T-helper 1 cell treated with Interleukin-12 subunit alpha and Interleukin-12 subunit beta and Interleukin-4 antibody, amounts not matched to agents 30 ng/mL and 1 ng/mL, for 36 hours (primary cell): ENCODE data around the gene APOBEC3H. TPM values are rescaled to one million over a fixed set of nuclear protein-coding genes. Genes with fewer than 3 reads are reported as not detected.
"Not testable (repeated sequence)": the region's sequence is repeated elsewhere in the genome, so short reads cannot be mapped to it uniquely, and the experiment has no call there.

ENCODE experiments used
- intact Hi-C: fragments of 100-400 bp; cut with micrococcal nuclease; formaldehyde crosslinking; loops from one replicate; pipeline ENCODE4 v1.15.1; 2024
- total RNA-seq: library from RNA; stranded (reverse); gene quantifications from 2 replicates; pipeline ENCODE4 v1.2.3, GENCODE V29; 2022

Gene APOBEC3H
- total RNA-seq, result 23.2 and 25.7 TPM in 2 replicates

- intact Hi-C loops, result loop anchor here (2.0 to 10.0 kb wide), 3 partner anchors 19 to 807 kb away; partner anchors contain the start of genes APOBEC3G and GRAP2
Observed at GRCh38 chr22:39097098-39098020, at the start of gene APOBEC3H. APOBEC3H (plus strand) TSS chr22:39097244; CDS start chr22:39100279, 3,035 bp downstream.

- intact Hi-C loops, result not testable (repeated sequence)
Observed at GRCh38 chr22:39049486-39049885, 47.6 kb upstream of the APOBEC3H start.

GRCh38 chr22:39051844-39052495, 45.1 kb upstream of the APOBEC3H start:
- intact Hi-C loops, result not testable (repeated sequence)

- intact Hi-C loops, result no loop called here
Observed at GRCh38 chr22:39055658-39056057, 41.4 kb upstream of the APOBEC3H start.

- intact Hi-C loops, result not testable (repeated sequence)
Observed at GRCh38 chr22:39061290-39061689, 35.8 kb upstream of the APOBEC3H start.

- intact Hi-C loops, result not testable (repeated sequence)
Observed at GRCh38 chr22:39061951-39062350, 35.1 kb upstream of the APOBEC3H start.

- intact Hi-C loops, result not testable (repeated sequence)
Observed at GRCh38 chr22:39063904-39064303, 33.1 kb upstream of the APOBEC3H start.

GRCh38 chr22:39066442-39067276, 30.4 kb upstream of the APOBEC3H start:
- intact Hi-C loops, result not testable (repeated sequence)

- intact Hi-C loops, result no loop called here
Observed at GRCh38 chr22:39068033-39068785, 28.8 kb upstream of the APOBEC3H start.

- intact Hi-C loops, result no loop called here
Observed at GRCh38 chr22:39070186-39070585, 26.9 kb upstream of the APOBEC3H start.

GRCh38 chr22:39072581-39072981, 24.5 kb upstream of the APOBEC3H start:
- intact Hi-C loops, result not testable (repeated sequence)

GRCh38 chr22:39073981-39074380, 23.1 kb upstream of the APOBEC3H start:
- intact Hi-C loops, result no loop called here

GRCh38 chr22:39076155-39077025, 20.7 kb upstream of the APOBEC3H start:
- intact Hi-C loops, result loop anchor here (1.0 to 5.0 kb wide), 4 partner anchors 14 to 54 kb away; partner anchors contain the start of gene APOBEC3D

- intact Hi-C loops, result loop anchor here (1.0 to 5.0 kb wide), 4 partner anchors 13 to 55 kb away; partner anchors contain the start of gene APOBEC3D
Observed at GRCh38 chr22:39077026-39077840, 19.8 kb upstream of the APOBEC3H start, which contains the start of gene APOBEC3G. APOBEC3G (plus strand) TSS chr22:39077275; CDS start chr22:39077362, 87 bp downstream.

- intact Hi-C loops, result loop anchor here (1.0 to 5.0 kb wide), 4 partner anchors 12 to 56 kb away; partner anchors contain the start of gene APOBEC3D
Observed at GRCh38 chr22:39077912-39078311, 19.1 kb upstream of the APOBEC3H start.

GRCh38 chr22:39078329-39078728, 18.7 kb upstream of the APOBEC3H start:
- intact Hi-C loops, result loop anchor here (5.0 kb wide), 1 partner anchor 56 kb away; the partner anchor contains the start of gene APOBEC3D

GRCh38 chr22:39079054-39079637, 17.9 kb upstream of the APOBEC3H start:
- intact Hi-C loops, result loop anchor here (5.0 kb wide), 1 partner anchor 57 kb away; the partner anchor contains the start of gene APOBEC3D
